Activated naive CD4-positive, alpha-beta T cell treated with anti-CD3 and anti-CD28 coated beads, Interleukin-2, amount 10 ng/mL, durations not matched to agents 7 days and 5 days (primary cell): ENCODE results near the gene SPINK5.

Experiments
- CTCF ChIA-PET: fragments of 350-600 bp; sonication (Branson Sonifier 250); formaldehyde crosslinking; loops from one replicate; lab custom pipeline; 2021; ENCODE audit warnings: antibody characterized with exemption; lab: Charles Lee
- DNase-seq: peaks from one replicate; pipeline ENCODE4 v3.0.0-alpha.2; 2020
- H3K27ac Mint-ChIP-seq: one replicate; pipeline ENCODE4 v1.8.0; 2021; ENCODE audit warnings: mild to moderate bottlenecking, moderate library complexity, mixed read lengths
- H3K27me3 Mint-ChIP-seq: one replicate; pipeline ENCODE4 v1.8.0; 2021; ENCODE audit warnings: mild to moderate bottlenecking, mixed read lengths
- H3K36me3 Mint-ChIP-seq: one replicate; pipeline ENCODE4 v1.8.0; 2021; ENCODE audit warnings: mixed read lengths
- H3K4me1 Mint-ChIP-seq: one replicate; pipeline ENCODE4 v1.8.0; 2021; ENCODE audit warnings: mixed read lengths
- H3K4me3 Mint-ChIP-seq: one replicate; pipeline ENCODE4 v1.8.0; 2021; ENCODE audit warnings: mild to moderate bottlenecking, moderate library complexity, mixed read lengths
- H3K9me3 Mint-ChIP-seq: one replicate; pipeline ENCODE4 v1.8.0; 2021; ENCODE audit warnings: mixed read lengths

SPINK5 gene

GRCh38 chr5:148176480-148176879, 112.7 kb downstream of the SPINK5 start:
- no peak for DNase-seq
- Mint-ChIP-seq H3K36me3 (no peaks in the 10 kb centered on the region), H3K4me1 (no peaks in the 10 kb centered on the region), H3K27me3 (no peaks in the 10 kb centered on the region), H3K9me3 (no peaks in the 10 kb centered on the region), H3K4me3 (no peak overlapping the region), H3K27ac (no peak overlapping the region)
- CTCF ChIA-PET, result interaction anchor here (1.0 kb wide), 2 partner anchors 13 to 554 kb away, joined by 3 to 4 read pairs; no protein-coding TSS in a partner anchor

GRCh38 chr5:148177207-148177606, 113.4 kb downstream of the SPINK5 start:
- CTCF ChIA-PET, result interaction anchor here (0.8 kb wide), 1 partner anchor 554 kb away, joined by 4 read pairs; no protein-coding TSS in a partner anchor
- no peak for DNase-seq
- no peaks in the 10 kb centered on the region for H3K4me1 Mint-ChIP-seq
- H3K27ac Mint-ChIP-seq, result no peak overlapping the region
- H3K4me3 Mint-ChIP-seq, result no peak overlapping the region
- no peaks in the 10 kb centered on the region for H3K27me3 Mint-ChIP-seq
- no peaks in the 10 kb centered on the region for H3K36me3 Mint-ChIP-seq
- no peaks in the 10 kb centered on the region for H3K9me3 Mint-ChIP-seq

- no peak for DNase-seq
- Mint-ChIP-seq H3K4me3 (no peak overlapping the region), H3K27ac (no peak overlapping the region), H3K27me3 (no peaks in the 10 kb centered on the region), H3K36me3 (no peaks in the 10 kb centered on the region), H3K9me3 (no peaks in the 10 kb centered on the region), H3K4me1 (no peaks in the 10 kb centered on the region)
- CTCF ChIA-PET, result interaction anchor here (0.8 to 3.0 kb wide), 7 partner anchors 10 to 554 kb away, joined by 3 to 23 read pairs (median 4); no protein-coding TSS in a partner anchor
Observed at GRCh38 chr5:148179234-148179824, 115.5 kb downstream of the SPINK5 start.

- Mint-ChIP-seq H3K4me1 (no peaks in the 10 kb centered on the region), H3K27ac (no peak overlapping the region), H3K4me3 (no peak overlapping the region), H3K27me3 (no peaks in the 10 kb centered on the region), H3K36me3 (no peaks in the 10 kb centered on the region), H3K9me3 (no peaks in the 10 kb centered on the region)
- DNase-seq, result no peak
- CTCF ChIA-PET, result interaction anchor here (1.3 kb wide), 3 partner anchors 188 to 546 kb away, joined by 5 read pairs; no protein-coding TSS in a partner anchor
Observed at GRCh38 chr5:148186248-148187003, 122.6 kb downstream of the SPINK5 start.
